ENCODE data around the gene GRK5.

Gene GRK5

DNA sequence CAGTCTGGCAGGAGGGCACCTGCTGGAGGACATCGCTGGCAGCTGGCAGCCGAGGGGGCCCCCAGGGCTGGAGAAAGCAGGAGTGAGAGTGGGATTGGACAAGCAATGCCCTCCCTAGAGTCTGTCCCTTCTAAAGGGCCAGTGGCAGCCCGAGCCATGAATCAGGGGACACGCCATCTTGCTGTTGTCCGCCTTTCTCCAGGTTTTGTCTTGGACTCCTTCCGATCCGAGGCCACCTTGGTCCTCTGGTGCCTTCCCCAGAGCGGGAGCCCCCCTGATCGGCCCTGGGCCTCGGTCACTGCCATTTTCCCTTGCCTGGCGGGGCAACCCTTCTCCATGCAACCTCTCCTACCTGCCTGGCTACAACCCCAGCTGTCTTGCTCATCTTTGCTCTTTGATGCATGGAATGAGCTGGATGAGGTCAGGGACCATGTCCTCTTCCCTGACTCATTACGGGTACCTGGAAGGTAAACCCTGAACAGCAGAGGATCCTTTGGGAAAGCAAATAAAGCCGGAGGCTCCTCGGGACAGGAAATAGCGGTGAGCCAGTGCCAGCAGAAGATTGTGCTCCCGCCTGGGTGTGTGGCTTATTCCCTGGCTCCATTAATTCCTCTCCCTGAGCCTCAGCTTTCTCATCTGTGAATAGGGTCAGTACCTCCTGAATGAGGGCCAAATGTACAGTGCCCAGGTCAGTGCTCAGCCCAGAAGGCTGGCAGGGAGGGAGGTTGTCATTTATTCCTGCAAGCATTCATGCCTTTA lies 112.0 kb downstream of the GRK5 start:
- no peak for DNase-seq

GRCh38 chr10:119319920-119320258 lies 112.5 kb downstream of the GRK5 start:
- no peak for DNase-seq

- DNase-seq: no peak
These were observed 113.6 kb downstream of the GRK5 start for GRCh38 chr10:119320981-119321380.

GRCh38 chr10:119323085-119324016 lies 116.0 kb downstream of the GRK5 start:
- DNase-seq: no peak

DNA sequence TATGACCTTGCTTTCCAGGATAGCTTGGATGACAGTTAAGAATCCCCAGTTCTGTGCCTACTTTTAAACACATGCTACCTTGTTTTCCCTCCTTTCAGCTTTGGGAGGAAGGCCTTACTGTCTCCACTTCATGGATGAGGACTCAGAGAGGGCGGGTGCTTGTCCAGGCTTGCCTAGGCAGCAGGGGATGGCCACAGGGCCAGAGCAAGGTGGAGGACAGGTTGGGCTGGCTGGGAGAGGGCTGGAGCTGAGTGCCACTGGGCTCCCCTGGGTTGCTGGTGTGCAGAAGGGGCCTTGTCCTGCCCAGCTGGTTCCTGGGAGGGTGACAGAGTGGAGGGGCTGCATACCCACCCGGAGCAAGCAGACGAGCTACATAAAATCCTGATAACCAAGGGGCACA lies 117.8 kb downstream of the GRK5 start:
- no peak for DNase-seq

- no peak for DNase-seq
These were observed 118.8 kb downstream of the GRK5 start for GRCh38 chr10:119326167-119326566.

GRCh38 chr10:119327096-119327745 lies 119.8 kb downstream of the GRK5 start:
- DNase-seq: no peak

GRCh38 chr10:119328223-119328622 lies 120.9 kb downstream of the GRK5 start:
- DNase-seq: no peak

- DNase-seq: no peak
These were observed 123.0 kb downstream of the GRK5 start for GRCh38 chr10:119330342-119330741.

DNA sequence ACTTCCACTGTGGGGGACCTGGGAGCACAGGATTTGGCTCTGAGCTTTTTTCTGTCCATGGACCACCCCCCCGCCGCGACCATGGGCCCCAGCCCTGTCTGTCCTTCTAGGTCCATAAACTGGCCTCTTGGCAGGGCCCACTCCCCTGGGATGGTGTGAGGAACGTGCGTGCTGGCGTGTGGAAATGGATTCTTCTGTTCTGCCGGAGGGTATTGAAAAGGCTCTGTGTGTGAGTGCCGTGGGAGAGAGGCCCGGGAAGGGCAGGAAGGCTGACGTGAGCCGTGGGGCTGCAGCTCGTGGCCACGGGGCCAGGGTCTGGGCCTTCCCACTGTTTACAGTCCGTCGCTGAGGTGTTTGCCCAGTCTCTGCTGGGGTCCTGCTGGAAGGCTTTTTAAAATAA lies 123.7 kb downstream of the GRK5 start:
- no peak for DNase-seq

GRCh38 chr10:119333146-119333792 lies 125.9 kb downstream of the GRK5 start:
- no peak for DNase-seq

GRCh38 chr10:119335671-119336353 lies 128.4 kb downstream of the GRK5 start:
- DNase-seq: peak in 6 of 14 donors; percentile 29 to 55 (median 39)

- no peak for DNase-seq
These were observed 129.2 kb downstream of the GRK5 start for GRCh38 chr10:119336599-119336998.

GRCh38 chr10:119337223-119337622 lies 129.9 kb downstream of the GRK5 start:
- no peak for DNase-seq

DNA sequence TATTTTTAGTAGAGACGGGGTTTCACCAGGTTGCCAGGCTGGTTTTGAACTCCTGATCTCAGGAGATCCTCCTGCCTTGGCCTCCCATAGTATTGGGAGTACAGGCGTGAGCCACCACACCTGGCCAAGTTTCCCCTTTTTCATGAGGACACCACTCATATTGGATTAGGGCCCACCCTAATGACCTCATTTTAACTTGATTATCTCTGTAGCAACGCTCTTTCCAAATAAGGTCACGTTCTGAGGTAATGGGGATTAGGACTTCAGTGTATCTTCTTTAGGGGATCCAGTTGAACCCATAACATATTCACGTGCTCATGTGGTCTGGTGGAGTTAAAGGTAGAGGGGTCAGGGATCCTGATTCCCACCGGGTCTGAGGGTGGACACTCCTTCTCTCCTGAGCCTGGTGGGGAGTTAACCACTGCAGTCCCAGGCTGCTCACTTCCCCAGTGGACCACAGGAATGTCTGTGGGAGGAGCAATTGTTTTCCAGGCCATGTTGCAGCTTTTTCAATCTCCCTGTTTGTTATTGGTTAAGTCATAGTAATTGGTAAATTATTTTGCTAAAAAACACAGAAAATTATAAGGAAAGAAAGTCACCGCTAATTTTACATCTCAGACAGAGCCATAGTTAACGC lies 130.5 kb downstream of the GRK5 start:
- no peak for DNase-seq

DNA sequence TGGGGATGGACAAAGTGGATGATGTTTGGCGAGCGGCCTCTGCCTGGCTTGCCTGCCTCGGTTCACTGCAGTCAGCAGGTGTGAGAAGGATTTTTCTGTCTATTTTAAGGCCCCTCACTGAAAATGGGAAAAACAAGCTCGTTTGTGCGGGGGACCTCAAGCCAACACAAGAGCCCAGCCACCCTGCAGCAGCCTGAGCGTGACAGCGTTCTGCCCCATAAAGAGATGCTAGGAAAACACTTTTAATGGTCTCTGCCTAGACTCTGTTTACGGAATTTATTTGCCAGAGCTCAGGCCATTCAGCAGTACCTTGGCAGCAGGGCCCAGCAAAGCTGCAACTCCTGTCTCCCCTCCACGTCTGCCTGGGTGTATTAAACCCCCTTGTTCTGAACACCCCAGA lies 131.7 kb downstream of the GRK5 start:
- DNase-seq: no peak

DNA sequence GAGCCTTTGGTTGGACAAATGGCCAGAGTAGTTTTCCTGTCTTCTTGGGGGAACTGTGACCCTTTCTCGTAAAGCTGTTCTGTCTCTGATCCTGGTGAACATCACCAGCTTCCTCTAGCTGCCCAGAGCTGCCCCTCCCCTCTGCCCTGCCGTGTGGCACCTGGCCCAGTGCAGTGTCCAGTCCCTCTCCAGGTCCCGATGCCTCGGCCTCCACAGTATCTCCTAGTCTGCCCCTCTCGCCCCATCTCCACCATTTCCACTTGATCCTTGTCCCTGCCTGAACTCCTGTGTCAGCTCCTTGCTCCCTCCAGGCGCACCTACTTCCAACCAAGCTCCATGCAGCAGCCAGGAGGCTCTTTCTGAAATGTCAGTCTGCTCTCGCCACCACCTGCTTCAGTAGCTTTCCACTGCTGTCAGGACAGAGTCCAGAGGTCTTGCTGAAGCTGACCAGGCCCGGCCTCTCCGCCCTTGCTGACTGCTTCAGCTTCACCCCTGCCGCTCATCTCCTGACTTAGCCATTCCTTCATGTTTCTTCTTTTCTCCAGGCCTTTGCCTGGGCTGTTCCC lies 133.6 kb downstream of the GRK5 start:
- DNase-seq: peak in 1 of 14 donors; percentile 11

DNA sequence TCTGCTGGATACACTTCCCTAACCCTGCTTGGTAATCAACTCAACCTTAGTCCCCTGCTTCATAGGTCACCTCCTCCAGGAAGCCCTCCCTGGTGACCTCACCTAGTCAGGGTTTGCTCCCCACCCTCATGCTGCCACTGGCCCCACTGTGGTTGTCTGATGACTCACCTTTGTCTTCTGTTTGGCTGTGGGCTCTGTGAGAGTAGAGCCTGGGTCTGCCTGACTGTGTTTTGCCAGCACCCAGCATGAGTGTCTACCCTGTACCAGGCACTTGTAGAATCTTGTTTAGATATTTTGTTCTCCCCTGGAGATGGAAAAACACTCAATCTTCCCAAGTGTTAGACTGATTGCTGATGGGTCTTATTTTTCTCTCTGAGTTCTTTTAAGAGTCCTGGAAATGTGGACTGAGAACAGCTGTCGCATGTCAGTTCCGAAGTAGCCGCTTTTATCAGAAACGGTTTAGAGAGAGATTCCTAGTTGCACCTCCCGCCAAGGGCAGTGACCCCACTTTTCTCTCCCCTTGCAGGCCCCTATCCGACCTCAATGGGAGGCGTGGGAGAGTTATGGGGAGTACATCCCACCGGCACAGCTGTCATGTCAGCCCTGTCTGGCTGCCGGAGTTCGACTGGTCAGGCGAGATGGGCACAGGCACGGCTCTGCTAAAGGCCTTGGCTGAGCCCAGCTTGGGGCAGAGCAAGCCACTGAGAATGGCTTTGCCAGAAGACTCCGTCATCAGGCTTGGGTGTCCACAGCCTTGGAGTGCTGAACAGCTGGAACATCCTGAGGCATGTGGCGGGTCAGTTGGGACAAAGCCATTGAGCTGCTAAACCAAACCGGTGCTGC lies 134.3 kb downstream of the GRK5 start:
- no peak for DNase-seq

GRCh38 chr10:119342335-119342734 lies 135.0 kb downstream of the GRK5 start:
- DNase-seq: no peak

GRCh38 chr10:119343011-119343601 lies 135.7 kb downstream of the GRK5 start:
- peak in 1 of 14 donors; percentile 3 for DNase-seq
